ENCODE data around the gene FOXP1. TPM values are rescaled to one million over a fixed set of nuclear protein-coding genes. Genes with fewer than 3 reads are reported as not detected.

Gene FOXP1
- total and polyA plus RNA-seq, 2 donors (not counting 1 experiment from before 2014, with no cell fraction given): 91.1 to 508 TPM

GRCh38 chr3:71591101-71591500 lies 7.6 kb upstream of the FOXP1 start:
- DNase-seq (no peak), ATAC-seq (ENCODE audit: low read depth) (no peak)
- H3K27me3 Mint-ChIP-seq: peaks cover 9% of the 10 kb centered on the region
- ChIA-PET POLR2A (no interaction called here), CTCF (interaction anchor here (1.2 to 1.9 kb wide), 2 partner anchors 504 to 1040 kb away, joined by 3 to 12 read pairs; no protein-coding TSS in a partner anchor)
- no peak overlapping the region for H3K27ac ChIP-seq (ENCODE audit: low read length in 2 of 2)
- no peak overlapping the region for H3K4me3 Mint-ChIP-seq
- no peak overlapping the region for H3K4me3 ChIP-seq (ENCODE audit: control extremely low read depth in 1 of 5, extremely low read depth in 1 of 5, insufficient read depth in 1 of 5, low read depth in 2 of 5, low read length in 4 of 5)
- H2AFZ ChIP-seq (ENCODE audit: insufficient read depth, low read depth, low read length, poor library complexity, severe bottlenecking): no peak overlapping the region
- H3K9me3 ChIP-seq (ENCODE audit: control extremely low read depth in 1 of 3, control insufficient read depth in 2 of 3, insufficient read depth in 1 of 3, low read length in 2 of 3): no peaks in the 10 kb centered on the region
- H3K4me1 ChIP-seq (ENCODE audit: control insufficient read depth in 2 of 2, insufficient read depth in 2 of 2, low read length in 2 of 2): peaks cover 4 to 8% of the 10 kb centered on the region in 2 donors
- H3K9me3 Mint-ChIP-seq (ENCODE audit: insufficient read depth): no peaks in the 10 kb centered on the region
- H3K36me3 ChIP-seq (replicated peaks in 1 of 2; ENCODE audit: control extremely low read depth in 1 of 2, control insufficient read depth in 1 of 2, extremely low read depth in 1 of 2, insufficient read depth in 2 of 2, low read length in 1 of 2): no peaks in the 10 kb centered on the region
- H3K4me2 ChIP-seq (replicated peaks; ENCODE audit: low read depth, low read length, poor library complexity, severe bottlenecking): no peak overlapping the region
- intact Hi-C loops (cut with micrococcal nuclease): no loop called here
- H3K9ac ChIP-seq (ENCODE audit: low read length): no peak overlapping the region
- peaks cover 9% of the 10 kb centered on the region for H3K4me1 Mint-ChIP-seq
- no CpG with 5 or more reads among the region's 2 CpGs for WGBS (ENCODE audit: insufficient coverage)
- H4K20me1 ChIP-seq (ENCODE audit: control insufficient read depth, insufficient read depth, low read length, poor library complexity, severe bottlenecking): no peaks in the 10 kb centered on the region
- no peaks in the 10 kb centered on the region for H3K79me2 ChIP-seq (ENCODE audit: control insufficient read depth, insufficient read depth, low read length)
- H3K27me3 ChIP-seq (replicated peaks in 1 of 4; ENCODE audit: control extremely low read depth in 1 of 4, control insufficient read depth in 3 of 4, insufficient read depth in 4 of 4, low read length in 3 of 4): no peaks in the 10 kb centered on the region
- no peak for TF ChIP-seq EZH2 (IDR thresholded peaks at IDR 0.05; ENCODE audit: borderline replicate concordance, insufficient read depth, low read depth, low read length, poor library complexity, severe bottlenecking)
- TF ChIP-seq, protein P1, sequence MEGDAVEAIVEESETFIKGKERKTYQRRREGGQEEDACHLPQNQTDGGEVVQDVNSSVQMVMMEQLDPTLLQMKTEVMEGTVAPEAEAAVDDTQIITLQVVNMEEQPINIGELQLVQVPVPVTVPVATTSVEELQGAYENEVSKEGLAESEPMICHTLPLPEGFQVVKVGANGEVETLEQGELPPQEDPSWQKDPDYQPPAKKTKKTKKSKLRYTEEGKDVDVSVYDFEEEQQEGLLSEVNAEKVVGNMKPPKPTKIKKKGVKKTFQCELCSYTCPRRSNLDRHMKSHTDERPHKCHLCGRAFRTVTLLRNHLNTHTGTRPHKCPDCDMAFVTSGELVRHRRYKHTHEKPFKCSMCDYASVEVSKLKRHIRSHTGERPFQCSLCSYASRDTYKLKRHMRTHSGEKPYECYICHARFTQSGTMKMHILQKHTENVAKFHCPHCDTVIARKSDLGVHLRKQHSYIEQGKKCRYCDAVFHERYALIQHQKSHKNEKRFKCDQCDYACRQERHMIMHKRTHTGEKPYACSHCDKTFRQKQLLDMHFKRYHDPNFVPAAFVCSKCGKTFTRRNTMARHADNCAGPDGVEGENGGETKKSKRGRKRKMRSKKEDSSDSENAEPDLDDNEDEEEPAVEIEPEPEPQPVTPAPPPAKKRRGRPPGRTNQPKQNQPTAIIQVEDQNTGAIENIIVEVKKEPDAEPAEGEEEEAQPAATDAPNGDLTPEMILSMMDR (IDR thresholded peaks at IDR 0.05): no peak
- H3K27ac Mint-ChIP-seq: no peak overlapping the region

GRCh38 chr3:71589132-71589531 lies 5.6 kb upstream of the FOXP1 start:
- POLR2A ChIA-PET: no interaction called here
- no peak overlapping the region for H3K4me3 Mint-ChIP-seq
- H3K9ac ChIP-seq (ENCODE audit: low read length): no peak overlapping the region
- ATAC-seq (ENCODE audit: low read depth) (no peak), DNase-seq (no peak)
- peaks cover 17 to 19% of the 10 kb centered on the region in 2 donors for H3K4me1 ChIP-seq (ENCODE audit: control insufficient read depth in 2 of 2, insufficient read depth in 2 of 2, low read length in 2 of 2)
- H4K20me1 ChIP-seq (ENCODE audit: control insufficient read depth, insufficient read depth, low read length, poor library complexity, severe bottlenecking): no peaks in the 10 kb centered on the region
- H3K27me3 Mint-ChIP-seq: no peaks in the 10 kb centered on the region
- no peak overlapping the region for H3K4me2 ChIP-seq (replicated peaks; ENCODE audit: low read depth, low read length, poor library complexity, severe bottlenecking)
- no peaks in the 10 kb centered on the region for H3K9me3 ChIP-seq (ENCODE audit: control extremely low read depth in 1 of 3, control insufficient read depth in 2 of 3, insufficient read depth in 1 of 3, low read length in 2 of 3)
- no peak overlapping the region for H3K4me3 ChIP-seq (ENCODE audit: control extremely low read depth in 1 of 5, extremely low read depth in 1 of 5, insufficient read depth in 1 of 5, low read depth in 2 of 5, low read length in 4 of 5)
- CTCF ChIA-PET: interaction anchor here (1.9 kb wide), 1 partner anchor 1038 kb away, joined by 8 read pairs; no protein-coding TSS in a partner anchor
- H3K27ac ChIP-seq (ENCODE audit: low read length in 2 of 2): no peak overlapping the region
- H3K79me2 ChIP-seq (ENCODE audit: control insufficient read depth, insufficient read depth, low read length): no peaks in the 10 kb centered on the region
- peaks cover 26% of the 10 kb centered on the region for H3K4me1 Mint-ChIP-seq
- no peak for TF ChIP-seq EZH2 (IDR thresholded peaks at IDR 0.05; ENCODE audit: borderline replicate concordance, insufficient read depth, low read depth, low read length, poor library complexity, severe bottlenecking)
- TF ChIP-seq, protein P1 (IDR thresholded peaks at IDR 0.05): no peak
- WGBS (ENCODE audit: insufficient coverage): no CpG with 5 or more reads among the region's 2 CpGs
- intact Hi-C loops (cut with micrococcal nuclease): loop anchor here (5.0 to 10.0 kb wide), 2 partner anchors 364 to 1057 kb away; no protein-coding TSS in a partner anchor
- no peak overlapping the region for H2AFZ ChIP-seq (ENCODE audit: insufficient read depth, low read depth, low read length, poor library complexity, severe bottlenecking)
- no peak overlapping the region for H3K27ac Mint-ChIP-seq
- no peaks in the 10 kb centered on the region for H3K27me3 ChIP-seq (replicated peaks in 1 of 4; ENCODE audit: control extremely low read depth in 1 of 4, control insufficient read depth in 3 of 4, insufficient read depth in 4 of 4, low read length in 3 of 4)
- H3K36me3 ChIP-seq (replicated peaks in 1 of 2; ENCODE audit: control extremely low read depth in 1 of 2, control insufficient read depth in 1 of 2, extremely low read depth in 1 of 2, insufficient read depth in 2 of 2, low read length in 1 of 2): no peaks in the 10 kb centered on the region
- no peaks in the 10 kb centered on the region for H3K9me3 Mint-ChIP-seq (ENCODE audit: insufficient read depth)

All from B cell (primary cell).